ENCODE results near the gene BEGAIN.

GRCh38 chr14:100523843-100524169, 63.4 kb downstream of the BEGAIN start:
- TF ChIP-seq CTCF (IDR thresholded peaks at IDR 0.05; ENCODE audit: low read length) (no peak), EZH2 (IDR thresholded peaks at IDR 0.05; ENCODE audit: borderline replicate concordance, low read length) (no peak)

Measured in OCI-LY1 (cell line).